ENCODE measurements around the gene ACSS1. TPM values are rescaled to one million over a fixed set of nuclear protein-coding genes. Genes with fewer than 3 reads are reported as not detected.

ACSS1 gene
- polyA plus RNA-seq, 2 of the 4 experiments (the other 2 are of a cell fraction), result 7.2 to 7.6 TPM

DNA sequence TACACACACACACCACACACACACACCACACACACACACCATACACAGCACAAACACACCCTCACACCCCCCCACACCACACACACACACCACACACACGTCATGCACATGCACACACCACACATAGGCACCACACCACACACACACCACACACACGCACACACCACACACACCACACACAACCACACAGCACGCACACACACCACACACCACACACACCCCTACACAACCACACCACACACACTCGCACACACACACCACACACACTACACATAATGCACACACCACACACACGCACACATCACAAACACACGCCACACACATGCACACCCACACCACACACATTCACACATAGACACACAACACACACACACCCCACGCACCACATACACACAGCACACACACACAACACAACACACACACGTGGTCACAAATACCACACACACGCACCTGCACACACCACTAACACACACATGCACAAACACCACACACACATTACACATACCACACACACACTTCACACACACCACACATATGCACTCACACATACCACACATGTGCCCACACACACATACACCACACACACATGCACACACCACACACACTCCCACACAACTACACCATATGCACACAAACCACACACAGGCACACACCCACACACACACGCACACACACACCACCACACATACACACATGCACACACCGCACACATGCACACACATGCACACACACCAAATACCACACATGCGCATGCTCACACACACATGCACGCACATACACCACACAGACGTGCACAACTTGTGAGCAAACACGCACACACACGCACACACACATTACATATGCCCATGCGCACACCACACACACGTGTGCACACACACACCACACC is 9.4 kb upstream of the ACSS1 start:
- CTCF ChIA-PET, result interaction anchor here (1.1 kb wide), 2 partner anchors 11 to 73 kb away, joined by 3 to 4 read pairs; no protein-coding TSS in a partner anchor

DNA sequence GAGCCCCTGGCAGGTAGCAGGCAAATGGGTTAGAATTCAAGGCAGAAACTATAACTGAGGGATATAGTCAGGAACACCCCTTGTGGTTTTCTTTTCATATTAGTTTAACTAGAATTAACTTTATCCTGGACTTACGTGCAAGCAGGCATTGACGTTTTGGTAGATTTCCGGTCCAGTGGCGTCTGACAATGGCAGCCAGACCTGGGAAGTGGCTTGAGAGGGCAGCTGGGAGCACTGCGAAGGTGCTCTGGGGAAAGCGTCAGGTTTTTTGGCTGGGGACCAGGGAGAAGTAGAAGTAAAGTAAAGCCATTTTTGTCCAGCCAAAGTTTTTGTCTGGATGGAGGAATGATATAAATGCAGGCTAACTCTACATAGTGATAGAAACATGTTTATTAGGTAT is 8.4 kb upstream of the ACSS1 start:
- Histone ChIP-seq H3K4me3 (no peak overlapping the region), H3K4me2 (peak overlapping the region; percentile 46), H3K9me3 (no peaks in the 10 kb centered on the region), H3K27ac (no peak overlapping the region), H3K4me1 (peaks cover 12% of the 10 kb centered on the region)
- 38% methylated on average over 6 of the region's 6 CpGs for WGBS (ENCODE audit: missing lambda C conversion rate)
- TF ChIP-seq CBX2 (IDR thresholded peaks at IDR 0.05; ENCODE audit: borderline replicate concordance, low read depth), result no peak
- TF ChIP-seq, protein P1, sequence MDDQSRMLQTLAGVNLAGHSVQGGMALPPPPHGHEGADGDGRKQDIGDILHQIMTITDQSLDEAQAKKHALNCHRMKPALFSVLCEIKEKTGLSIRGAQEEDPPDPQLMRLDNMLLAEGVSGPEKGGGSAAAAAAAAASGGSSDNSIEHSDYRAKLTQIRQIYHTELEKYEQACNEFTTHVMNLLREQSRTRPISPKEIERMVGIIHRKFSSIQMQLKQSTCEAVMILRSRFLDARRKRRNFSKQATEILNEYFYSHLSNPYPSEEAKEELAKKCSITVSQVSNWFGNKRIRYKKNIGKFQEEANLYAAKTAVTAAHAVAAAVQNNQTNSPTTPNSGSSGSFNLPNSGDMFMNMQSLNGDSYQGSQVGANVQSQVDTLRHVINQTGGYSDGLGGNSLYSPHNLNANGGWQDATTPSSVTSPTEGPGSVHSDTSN (IDR thresholded peaks at IDR 0.05), result no peak
- TF ChIP-seq, protein P2, sequence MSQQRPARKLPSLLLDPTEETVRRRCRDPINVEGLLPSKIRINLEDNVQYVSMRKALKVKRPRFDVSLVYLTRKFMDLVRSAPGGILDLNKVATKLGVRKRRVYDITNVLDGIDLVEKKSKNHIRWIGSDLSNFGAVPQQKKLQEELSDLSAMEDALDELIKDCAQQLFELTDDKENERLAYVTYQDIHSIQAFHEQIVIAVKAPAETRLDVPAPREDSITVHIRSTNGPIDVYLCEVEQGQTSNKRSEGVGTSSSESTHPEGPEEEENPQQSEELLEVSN (IDR thresholded peaks at IDR 0.05; ENCODE audit: borderline replicate concordance, low read depth), result no peak
- no peak for TF ChIP-seq CEBPB (IDR thresholded peaks at IDR 0.05)
- no peak for TF ChIP-seq ZSCAN20 (CRISPR knock-in tag; IDR thresholded peaks at IDR 0.05)
- TF ChIP-seq, protein P3, sequence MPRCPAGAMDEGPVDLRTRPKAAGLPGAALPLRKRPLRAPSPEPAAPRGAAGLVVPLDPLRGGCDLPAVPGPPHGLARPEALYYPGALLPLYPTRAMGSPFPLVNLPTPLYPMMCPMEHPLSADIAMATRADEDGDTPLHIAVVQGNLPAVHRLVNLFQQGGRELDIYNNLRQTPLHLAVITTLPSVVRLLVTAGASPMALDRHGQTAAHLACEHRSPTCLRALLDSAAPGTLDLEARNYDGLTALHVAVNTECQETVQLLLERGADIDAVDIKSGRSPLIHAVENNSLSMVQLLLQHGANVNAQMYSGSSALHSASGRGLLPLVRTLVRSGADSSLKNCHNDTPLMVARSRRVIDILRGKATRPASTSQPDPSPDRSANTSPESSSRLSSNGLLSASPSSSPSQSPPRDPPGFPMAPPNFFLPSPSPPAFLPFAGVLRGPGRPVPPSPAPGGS (IDR thresholded peaks at IDR 0.05), result no peak
- no peak for TF ChIP-seq CHD4 (IDR thresholded peaks at IDR 0.05; ENCODE audit: borderline replicate concordance)
- TF ChIP-seq RCOR1 (IDR thresholded peaks at IDR 0.05; ENCODE audit: low read depth, low read length), result no peak
- TF ChIP-seq SREBF2 (IDR thresholded peaks at IDR 0.05), result no peak
- no peak for TF ChIP-seq EP300 (IDR thresholded peaks at IDR 0.05)
- ATAC-seq (peak in 1 of 2 experiments; percentile 34; a peak in 3 of 6 replicates), DNase-seq (ENCODE audit: low read depth in 1 of 2, low spot score in 1 of 2) (no peak), FAIRE-seq (no peak)
- ChIA-PET CTCF (interaction anchor here (1.0 to 9.7 kb wide), 15 partner anchors 10 to 1128 kb away, joined by 3 to 130 read pairs (median 5); partner anchors contain the start of gene APMAP), POLR2A (interaction anchor here (1.3 kb wide), 1 partner anchor 72 kb away, joined by 7 read pairs; no protein-coding TSS in a partner anchor)

More for the DNA sequence above, 9.4 kb upstream of the ACSS1 start:
- ATAC-seq (no peak), DNase-seq (ENCODE audit: low read depth in 1 of 2, low spot score in 1 of 2) (no peak), FAIRE-seq (no peak)
- H3K4me1 ChIP-seq, result peaks cover 19% of the 10 kb centered on the region
- 79% methylated on average over 18 of the region's 18 CpGs for WGBS (ENCODE audit: missing lambda C conversion rate)
- H3K4me3 ChIP-seq, result no peak overlapping the region
- POLR2A ChIA-PET, result no interaction called here
- H3K4me2 ChIP-seq, result no peak overlapping the region
- H3K9me3 ChIP-seq, result no peaks in the 10 kb centered on the region
- TF ChIP-seq ESRRA (IDR thresholded peaks at IDR 0.05; ENCODE audit: borderline replicate concordance, low read length), result no peak
- TF ChIP-seq POLR2A (IDR thresholded peaks at IDR 0.05; ENCODE audit: low read length), result peak; percentile 25; the same call in 1 of the 2 replicates
- no peak for TF ChIP-seq MYC (IDR thresholded peaks at IDR 0.05; ENCODE audit: borderline replicate concordance, low read length)
- TF ChIP-seq CEBPB (IDR thresholded peaks at IDR 0.05), result no peak
- H3K27ac ChIP-seq, result no peak overlapping the region

DNA sequence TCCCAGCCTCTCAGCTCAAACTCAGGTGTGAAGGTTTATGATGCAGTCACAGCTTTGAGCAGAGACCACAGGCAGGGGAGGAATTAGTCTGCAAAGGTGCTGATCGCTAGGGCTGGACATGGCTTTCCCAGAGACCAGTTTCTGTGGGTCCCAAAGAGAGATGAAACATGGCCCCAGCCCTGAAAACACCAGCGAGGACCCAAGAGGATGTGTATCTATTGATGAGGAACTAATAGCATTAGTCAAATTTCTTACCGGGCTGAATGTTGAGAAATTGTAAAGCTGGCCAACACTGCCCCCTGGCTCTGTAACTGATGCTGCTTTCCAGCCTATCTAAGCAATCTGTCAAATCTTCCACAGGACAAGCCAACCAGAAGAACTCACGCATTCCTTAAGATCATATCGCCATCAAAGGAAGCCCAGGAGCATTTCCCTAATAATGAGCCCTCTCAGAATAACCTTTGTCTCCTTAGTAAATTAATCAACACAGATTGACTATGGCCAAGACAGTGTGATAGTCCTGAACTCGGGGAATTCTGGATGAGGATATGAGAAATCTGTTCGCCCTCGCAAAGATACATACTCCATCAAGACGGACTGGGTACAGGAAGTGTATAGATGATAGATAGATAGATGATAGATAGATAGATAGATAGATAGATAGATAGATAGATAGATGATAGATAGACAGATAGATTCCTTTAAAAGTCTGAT is 7.8 kb upstream of the ACSS1 start:
- ATAC-seq, result peak; percentile 84 to 90
- Histone ChIP-seq H3K27ac (no peak overlapping the region), H3K4me2 (peak overlapping the region; percentile 46), H3K4me3 (no peak overlapping the region), H3K9me3 (no peaks in the 10 kb centered on the region), H3K4me1 (peaks cover 13% of the 10 kb centered on the region; the same call in 2 of the 3 replicates)
- 21% methylated on average over 9 of the region's 9 CpGs for WGBS (ENCODE audit: missing lambda C conversion rate)
- FAIRE-seq, result peak; percentile 43
- POLR2A ChIA-PET, result interaction anchor here (1.3 kb wide), 1 partner anchor 71 kb away, joined by 7 read pairs; no protein-coding TSS in a partner anchor
- DNase-seq (ENCODE audit: low read depth in 1 of 2, low spot score in 1 of 2), result peak; percentile 71 to 76
- CTCF ChIA-PET, result interaction anchor here (0.8 to 9.7 kb wide), 33 partner anchors 10 to 1128 kb away, joined by 3 to 130 read pairs (median 4); partner anchors contain the start of gene APMAP
- no peak for TF ChIP-seq RNF2 (IDR thresholded peaks at IDR 0.05; ENCODE audit: borderline replicate concordance, low read depth)
- TF ChIP-seq ZSCAN20 (CRISPR knock-in tag; IDR thresholded peaks at IDR 0.05), result no peak
- TF ChIP-seq, protein P4, sequence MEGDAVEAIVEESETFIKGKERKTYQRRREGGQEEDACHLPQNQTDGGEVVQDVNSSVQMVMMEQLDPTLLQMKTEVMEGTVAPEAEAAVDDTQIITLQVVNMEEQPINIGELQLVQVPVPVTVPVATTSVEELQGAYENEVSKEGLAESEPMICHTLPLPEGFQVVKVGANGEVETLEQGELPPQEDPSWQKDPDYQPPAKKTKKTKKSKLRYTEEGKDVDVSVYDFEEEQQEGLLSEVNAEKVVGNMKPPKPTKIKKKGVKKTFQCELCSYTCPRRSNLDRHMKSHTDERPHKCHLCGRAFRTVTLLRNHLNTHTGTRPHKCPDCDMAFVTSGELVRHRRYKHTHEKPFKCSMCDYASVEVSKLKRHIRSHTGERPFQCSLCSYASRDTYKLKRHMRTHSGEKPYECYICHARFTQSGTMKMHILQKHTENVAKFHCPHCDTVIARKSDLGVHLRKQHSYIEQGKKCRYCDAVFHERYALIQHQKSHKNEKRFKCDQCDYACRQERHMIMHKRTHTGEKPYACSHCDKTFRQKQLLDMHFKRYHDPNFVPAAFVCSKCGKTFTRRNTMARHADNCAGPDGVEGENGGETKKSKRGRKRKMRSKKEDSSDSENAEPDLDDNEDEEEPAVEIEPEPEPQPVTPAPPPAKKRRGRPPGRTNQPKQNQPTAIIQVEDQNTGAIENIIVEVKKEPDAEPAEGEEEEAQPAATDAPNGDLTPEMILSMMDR (IDR thresholded peaks at IDR 0.05), result peak; percentile 82
- TF ChIP-seq RAD21 (conservative IDR thresholded peaks at IDR 0.05 in 1 of 2, IDR thresholded peaks at IDR 0.05 in 1 of 2), result peak; percentile 88 to 90
- TF ChIP-seq FOSB (CRISPR knock-in tag; IDR thresholded peaks at IDR 0.05), result no peak
- peak; percentile 89 for TF ChIP-seq SMC3 (IDR thresholded peaks at IDR 0.05)
- TF ChIP-seq, protein P2 (IDR thresholded peaks at IDR 0.05; ENCODE audit: borderline replicate concordance, low read depth), result no peak
- TF ChIP-seq TFCP2L1 (CRISPR knock-in tag; IDR thresholded peaks at IDR 0.05), result no peak
- TF ChIP-seq MAFK (IDR thresholded peaks at IDR 0.05; ENCODE audit: partially characterized antibody), result peak; percentile 22

Data from A549 (cell line).